AG10803 (cell line): Measurements from ENCODE around the gene RITA1.

ENCODE experiments used
- DNase-seq: peaks from one replicate; pipeline ENCODE4 v3.0.0; 2010; ENCODE audit warnings: low read depth
- H3K4me3 ChIP-seq: 2 replicates; pipeline ENCODE4 v1.5.1; 2011; ENCODE audit warnings: mild to moderate bottlenecking, low read length, control low read depth
- CTCF ChIP-seq: conservative IDR thresholded peaks from 2 replicates; pipeline ENCODE4 v1.5.1; 2011; ENCODE audit warnings: mild to moderate bottlenecking, low read length, control low read depth, inconsistent platforms

RITA1 gene

GRCh38 chr12:113240395-113240794 lies 54.9 kb downstream of the RITA1 start:
- H3K4me3 ChIP-seq = no peak overlapping the region
- no peak for DNase-seq
- no peak for TF ChIP-seq CTCF

GRCh38 chr12:113241191-113242025 lies 55.9 kb downstream of the RITA1 start:
- TF ChIP-seq CTCF = no peak
- peak overlapping the region; percentile 16 for H3K4me3 ChIP-seq
- peak; percentile 98 for DNase-seq
